Measurements from ENCODE around the gene CD247.

CD247 gene

DNA sequence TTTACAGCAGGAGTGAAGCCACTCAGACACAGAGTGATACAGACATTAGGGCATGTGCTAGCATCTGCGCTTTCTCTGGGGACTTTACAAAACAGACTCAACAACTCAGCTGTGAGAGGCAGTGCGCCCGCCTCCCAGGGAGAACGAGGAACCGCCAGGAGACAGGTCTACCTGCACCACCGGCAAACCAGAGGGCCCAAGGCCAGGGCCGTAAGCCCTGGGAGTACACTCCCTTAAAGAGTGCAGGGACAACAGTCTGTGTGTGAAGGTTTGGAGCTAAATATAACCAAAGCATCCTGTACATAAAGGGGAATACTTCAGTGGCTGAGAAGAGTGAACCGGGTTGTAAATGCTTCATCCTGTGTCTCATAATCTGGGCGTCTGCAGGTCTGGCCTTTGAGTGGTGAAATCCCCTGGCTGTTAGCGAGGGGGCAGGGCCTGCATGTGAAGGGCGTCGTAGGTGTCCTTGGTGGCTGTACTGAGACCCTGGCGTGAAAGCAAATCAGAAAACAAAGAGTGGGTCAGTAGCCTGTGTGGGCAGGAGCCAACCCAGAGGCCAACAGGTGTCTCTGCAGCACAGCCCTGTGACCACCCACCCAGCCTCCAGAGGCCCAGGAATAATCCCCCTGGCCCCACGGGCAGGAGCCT, 86.9 kb downstream of the CD247 start:
- H3K27me3 ChIP-seq (ENCODE audit: control insufficient read depth, insufficient read depth, low read length, poor library complexity, severe bottlenecking), result no peaks in the 10 kb centered on the region
- H3K9me3 ChIP-seq (ENCODE audit: control insufficient read depth, low read length), result no peaks in the 10 kb centered on the region
- peaks cover 17% of the 10 kb centered on the region for H3K4me1 ChIP-seq (ENCODE audit: control insufficient read depth, insufficient read depth, low read length)
- no peak overlapping the region for H3K4me3 ChIP-seq (ENCODE audit: insufficient read depth, low read depth, low read length)
- H3K27ac ChIP-seq (ENCODE audit: insufficient read depth, low read depth, low read length, poor library complexity, severe bottlenecking), result no peak overlapping the region
- H3K36me3 ChIP-seq (ENCODE audit: control insufficient read depth, insufficient read depth, low read length), result no peaks in the 10 kb centered on the region
- 83 to 85% methylated on average over 14 of the region's 14 CpGs for whole genome bisulfite sequencing, 2 experiments

- Histone ChIP-seq H3K36me3 (ENCODE audit: control insufficient read depth, insufficient read depth, low read length) (no peaks in the 10 kb centered on the region), H3K4me3 (ENCODE audit: insufficient read depth, low read depth, low read length) (no peak overlapping the region), H3K4me1 (ENCODE audit: control insufficient read depth, insufficient read depth, low read length) (peaks cover 21% of the 10 kb centered on the region), H3K27ac (ENCODE audit: insufficient read depth, low read depth, low read length, poor library complexity, severe bottlenecking) (no peak overlapping the region), H3K27me3 (ENCODE audit: control insufficient read depth, insufficient read depth, low read length, poor library complexity, severe bottlenecking) (no peaks in the 10 kb centered on the region), H3K9me3 (ENCODE audit: control insufficient read depth, low read length) (no peaks in the 10 kb centered on the region)
- 77 to 78% methylated on average over 10 of the region's 10 CpGs for WGBS, 2 experiments
These were observed 87.5 kb downstream of the CD247 start for GRCh38 chr1:167430849-167431242.

DNA sequence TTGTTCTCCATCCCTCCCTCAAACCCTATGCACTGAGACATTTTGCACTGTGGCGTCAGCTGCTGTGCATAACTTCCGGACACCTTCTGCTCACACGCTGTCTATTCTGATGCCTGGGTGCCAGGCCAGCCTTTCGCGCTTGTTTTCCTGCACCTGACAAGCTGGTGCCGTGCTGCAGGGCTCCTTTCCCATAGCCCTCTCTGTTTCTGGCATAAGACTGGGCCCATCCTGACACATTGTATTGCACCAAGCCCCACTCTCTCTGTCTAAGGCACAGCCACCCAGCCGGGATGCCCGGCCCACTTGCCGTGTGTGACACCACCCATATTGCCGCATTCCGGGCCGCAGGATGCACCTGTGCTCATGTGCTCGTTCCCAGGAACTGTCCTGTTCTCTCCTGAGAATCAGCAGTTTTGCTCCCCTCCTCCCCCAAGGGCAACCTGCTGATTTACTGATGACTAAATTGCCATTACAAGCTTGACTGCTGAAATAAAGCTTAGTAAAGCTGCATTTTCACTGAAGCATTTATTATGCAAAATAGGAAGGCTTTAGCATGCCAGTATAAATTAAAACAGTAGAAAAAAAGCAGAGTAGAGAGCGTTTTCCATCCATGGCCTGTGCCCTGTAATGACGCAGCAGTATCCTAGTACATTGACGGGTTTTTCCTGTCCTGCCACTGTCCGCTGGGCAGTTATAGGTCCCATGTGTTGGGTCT, 88.0 kb downstream of the CD247 start:
- WGBS, 2 experiments, result 61% methylated on average over 17 of the region's 17 CpGs
- Histone ChIP-seq H3K36me3 (ENCODE audit: control insufficient read depth, insufficient read depth, low read length) (no peaks in the 10 kb centered on the region), H3K27ac (ENCODE audit: insufficient read depth, low read depth, low read length, poor library complexity, severe bottlenecking) (no peak overlapping the region), H3K4me3 (ENCODE audit: insufficient read depth, low read depth, low read length) (no peak overlapping the region), H3K4me1 (ENCODE audit: control insufficient read depth, insufficient read depth, low read length) (peaks cover 27% of the 10 kb centered on the region), H3K27me3 (ENCODE audit: control insufficient read depth, insufficient read depth, low read length, poor library complexity, severe bottlenecking) (no peaks in the 10 kb centered on the region), H3K9me3 (ENCODE audit: control insufficient read depth, low read length) (no peaks in the 10 kb centered on the region)

DNA sequence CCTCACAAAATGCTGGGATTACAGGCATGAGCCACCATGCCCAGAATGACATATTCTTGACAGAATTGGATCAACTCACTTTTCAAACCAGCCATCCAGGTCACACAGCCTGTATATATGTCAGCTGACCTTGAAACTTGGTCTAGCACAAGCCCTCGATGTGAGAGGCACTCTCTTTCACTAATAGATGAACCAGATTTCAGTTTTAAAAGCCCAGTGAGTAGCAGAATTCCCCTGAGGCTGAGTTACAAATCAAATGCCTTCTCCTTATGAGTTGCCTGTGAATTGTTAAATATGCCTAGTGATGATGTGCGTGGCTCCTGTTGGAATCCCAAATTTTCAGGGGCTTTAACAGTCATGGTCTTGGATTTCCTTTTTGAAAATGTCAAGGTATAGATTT, 88.7 kb downstream of the CD247 start:
- Histone ChIP-seq H3K4me3 (ENCODE audit: insufficient read depth, low read depth, low read length) (no peak overlapping the region), H3K27ac (ENCODE audit: insufficient read depth, low read depth, low read length, poor library complexity, severe bottlenecking) (no peak overlapping the region), H3K36me3 (ENCODE audit: control insufficient read depth, insufficient read depth, low read length) (no peaks in the 10 kb centered on the region), H3K9me3 (ENCODE audit: control insufficient read depth, low read length) (no peaks in the 10 kb centered on the region), H3K27me3 (ENCODE audit: control insufficient read depth, insufficient read depth, low read length, poor library complexity, severe bottlenecking) (no peaks in the 10 kb centered on the region), H3K4me1 (ENCODE audit: control insufficient read depth, insufficient read depth, low read length) (peaks cover 33% of the 10 kb centered on the region)
- 91 to 92% methylated on average over 2 of the region's 2 CpGs for WGBS, 2 experiments

GRCh38 chr1:167428395-167428794, 89.9 kb downstream of the CD247 start:
- Histone ChIP-seq H3K27me3 (ENCODE audit: control insufficient read depth, insufficient read depth, low read length, poor library complexity, severe bottlenecking) (no peaks in the 10 kb centered on the region), H3K9me3 (ENCODE audit: control insufficient read depth, low read length) (no peaks in the 10 kb centered on the region), H3K4me3 (ENCODE audit: insufficient read depth, low read depth, low read length) (no peak overlapping the region), H3K4me1 (ENCODE audit: control insufficient read depth, insufficient read depth, low read length) (peaks cover 36% of the 10 kb centered on the region), H3K27ac (ENCODE audit: insufficient read depth, low read depth, low read length, poor library complexity, severe bottlenecking) (no peak overlapping the region), H3K36me3 (ENCODE audit: control insufficient read depth, insufficient read depth, low read length) (no peaks in the 10 kb centered on the region)
- WGBS, 2 experiments, result 94 to 95% methylated on average over 2 of the region's 2 CpGs

GRCh38 chr1:167427848-167428247, 90.5 kb downstream of the CD247 start:
- H3K9me3 ChIP-seq (ENCODE audit: control insufficient read depth, low read length), result no peaks in the 10 kb centered on the region
- H3K27ac ChIP-seq (ENCODE audit: insufficient read depth, low read depth, low read length, poor library complexity, severe bottlenecking), result no peak overlapping the region
- H3K4me3 ChIP-seq (ENCODE audit: insufficient read depth, low read depth, low read length), result no peak overlapping the region
- WGBS, 2 experiments, result 91 to 93% methylated on average over 5 of the region's 5 CpGs
- no peaks in the 10 kb centered on the region for H3K27me3 ChIP-seq (ENCODE audit: control insufficient read depth, insufficient read depth, low read length, poor library complexity, severe bottlenecking)
- H3K36me3 ChIP-seq (ENCODE audit: control insufficient read depth, insufficient read depth, low read length), result no peaks in the 10 kb centered on the region
- H3K4me1 ChIP-seq (ENCODE audit: control insufficient read depth, insufficient read depth, low read length), result peaks cover 36% of the 10 kb centered on the region

DNA sequence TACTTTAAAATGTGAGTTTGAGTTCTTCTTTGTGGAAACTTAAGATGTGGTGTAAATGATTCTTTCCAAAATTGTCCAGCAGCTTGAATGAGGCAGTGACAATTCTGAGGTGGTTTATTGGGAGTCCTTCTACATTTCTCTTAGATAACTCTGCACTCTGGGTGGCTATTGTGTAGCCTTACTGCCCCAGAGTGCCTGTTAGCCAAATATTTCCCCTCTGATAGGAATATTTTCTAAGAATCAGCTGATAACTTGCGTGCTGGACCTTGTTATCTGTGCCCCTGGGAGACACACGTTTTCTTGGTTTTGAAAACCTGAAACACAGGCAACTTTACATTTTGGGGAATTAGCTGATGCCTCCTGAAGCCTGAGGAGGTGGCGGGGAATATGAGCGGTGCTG, 91.6 kb downstream of the CD247 start:
- H3K27ac ChIP-seq (ENCODE audit: insufficient read depth, low read depth, low read length, poor library complexity, severe bottlenecking), result no peak overlapping the region
- no peaks in the 10 kb centered on the region for H3K27me3 ChIP-seq (ENCODE audit: control insufficient read depth, insufficient read depth, low read length, poor library complexity, severe bottlenecking)
- H3K9me3 ChIP-seq (ENCODE audit: control insufficient read depth, low read length), result no peaks in the 10 kb centered on the region
- H3K4me3 ChIP-seq (ENCODE audit: insufficient read depth, low read depth, low read length), result no peak overlapping the region
- no peaks in the 10 kb centered on the region for H3K36me3 ChIP-seq (ENCODE audit: control insufficient read depth, insufficient read depth, low read length)
- 86 to 89% methylated on average over 4 of the region's 4 CpGs for WGBS, 2 experiments
- peaks cover 32% of the 10 kb centered on the region for H3K4me1 ChIP-seq (ENCODE audit: control insufficient read depth, insufficient read depth, low read length)

DNA sequence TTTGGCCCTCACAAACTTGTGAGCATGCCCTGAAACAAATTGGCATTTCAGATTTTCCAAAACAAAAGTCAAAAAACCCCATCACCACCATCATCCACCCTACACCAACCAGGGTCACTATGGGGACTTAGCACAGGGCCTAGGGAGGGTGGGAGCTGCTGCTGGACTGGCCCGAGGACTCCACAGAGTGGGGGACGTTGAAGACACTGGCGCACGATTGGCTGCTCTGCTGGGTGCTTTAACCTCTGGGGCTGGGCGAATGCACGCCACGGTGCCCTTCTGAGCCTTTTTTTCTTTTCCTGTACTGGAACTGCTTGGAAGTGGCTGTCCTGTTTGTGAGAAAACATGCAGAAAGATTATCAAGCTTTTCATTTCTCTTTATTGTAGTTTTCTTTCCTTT, 92.8 kb downstream of the CD247 start:
- H3K36me3 ChIP-seq (ENCODE audit: control insufficient read depth, insufficient read depth, low read length), result no peaks in the 10 kb centered on the region
- H3K4me1 ChIP-seq (ENCODE audit: control insufficient read depth, insufficient read depth, low read length), result peaks cover 24% of the 10 kb centered on the region
- WGBS, 2 experiments, result 27 to 32% methylated on average over 7 of the region's 7 CpGs
- H3K27me3 ChIP-seq (ENCODE audit: control insufficient read depth, insufficient read depth, low read length, poor library complexity, severe bottlenecking), result no peaks in the 10 kb centered on the region
- no peaks in the 10 kb centered on the region for H3K9me3 ChIP-seq (ENCODE audit: control insufficient read depth, low read length)
- no peak overlapping the region for H3K27ac ChIP-seq (ENCODE audit: insufficient read depth, low read depth, low read length, poor library complexity, severe bottlenecking)
- no peak overlapping the region for H3K4me3 ChIP-seq (ENCODE audit: insufficient read depth, low read depth, low read length)

DNA sequence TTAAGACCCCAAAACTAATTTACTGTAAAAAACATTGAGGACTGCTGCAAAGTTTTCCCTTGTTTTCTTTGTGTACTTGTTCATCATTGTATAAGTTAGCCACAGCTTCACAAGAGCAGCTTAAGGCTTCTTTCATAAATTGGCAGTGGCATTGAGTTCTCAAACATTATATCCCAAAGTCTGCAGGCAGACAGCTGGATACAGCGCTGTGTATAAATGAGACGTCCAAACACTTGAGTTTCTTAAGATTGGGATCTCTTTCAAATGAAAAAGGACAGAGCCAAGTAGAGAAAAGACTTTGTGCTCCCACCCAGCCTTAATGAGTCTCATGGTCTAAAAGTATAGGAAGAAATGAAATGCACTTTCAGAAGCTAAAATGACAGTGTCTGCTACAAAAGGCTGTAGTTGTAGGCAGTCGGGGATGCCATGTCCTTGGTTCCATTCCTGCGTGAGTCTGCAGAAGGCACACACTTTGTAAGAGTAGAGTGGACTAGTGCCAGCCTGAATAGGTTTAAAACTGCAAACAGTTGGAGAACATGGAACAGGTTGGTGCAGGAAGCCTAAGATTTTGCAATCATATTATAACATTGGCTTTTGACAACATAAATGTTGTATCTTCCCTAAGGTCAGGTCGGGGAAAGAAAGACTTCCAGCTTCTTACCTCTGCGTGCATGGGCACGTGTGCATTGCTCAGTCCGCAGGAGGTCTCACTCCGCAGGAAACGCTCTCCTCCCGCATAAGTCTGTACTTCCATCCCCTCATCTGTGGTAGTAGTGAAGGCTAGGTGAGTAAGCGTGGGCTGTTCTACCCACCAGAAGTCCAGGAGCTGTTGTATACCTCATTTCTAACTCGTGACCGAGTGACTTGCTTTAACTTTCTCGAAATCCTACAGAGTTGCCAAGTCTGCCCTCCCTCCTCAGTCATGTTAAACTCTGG, 94.4 kb downstream of the CD247 start:
- WGBS, 2 experiments, result 79 to 86% methylated on average over 15 of the region's 15 CpGs
- Histone ChIP-seq H3K4me1 (ENCODE audit: control insufficient read depth, insufficient read depth, low read length) (peaks cover 24% of the 10 kb centered on the region), H3K27me3 (ENCODE audit: control insufficient read depth, insufficient read depth, low read length, poor library complexity, severe bottlenecking) (no peaks in the 10 kb centered on the region), H3K36me3 (ENCODE audit: control insufficient read depth, insufficient read depth, low read length) (no peaks in the 10 kb centered on the region), H3K9me3 (ENCODE audit: control insufficient read depth, low read length) (no peaks in the 10 kb centered on the region), H3K4me3 (ENCODE audit: insufficient read depth, low read depth, low read length) (no peak overlapping the region), H3K27ac (ENCODE audit: insufficient read depth, low read depth, low read length, poor library complexity, severe bottlenecking) (no peak overlapping the region)

DNA sequence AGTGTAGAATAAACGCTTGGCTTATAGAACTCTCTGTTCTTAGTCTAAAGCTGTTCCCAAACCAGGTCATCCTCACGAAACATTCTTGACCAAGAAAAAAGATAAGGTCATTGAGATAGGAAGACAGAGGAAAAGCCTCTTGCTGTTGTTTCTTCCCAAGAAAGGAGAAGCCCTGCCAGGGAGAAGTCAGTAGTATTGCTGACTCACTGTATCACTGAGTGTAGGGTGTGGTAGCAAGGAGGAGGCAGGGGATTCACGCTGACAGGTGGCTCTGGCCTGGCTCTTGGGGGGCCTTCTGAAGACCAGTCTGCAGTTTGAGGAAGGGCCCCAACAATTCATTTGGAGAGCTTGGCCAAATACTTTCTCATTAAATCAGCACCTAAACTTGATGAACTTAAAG, 97.8 kb downstream of the CD247 start:
- Histone ChIP-seq H3K4me3 (ENCODE audit: insufficient read depth, low read depth, low read length) (no peak overlapping the region), H3K27ac (ENCODE audit: insufficient read depth, low read depth, low read length, poor library complexity, severe bottlenecking) (no peak overlapping the region), H3K4me1 (ENCODE audit: control insufficient read depth, insufficient read depth, low read length) (peaks cover 28% of the 10 kb centered on the region), H3K9me3 (ENCODE audit: control insufficient read depth, low read length) (no peaks in the 10 kb centered on the region), H3K36me3 (ENCODE audit: control insufficient read depth, insufficient read depth, low read length) (no peaks in the 10 kb centered on the region), H3K27me3 (ENCODE audit: control insufficient read depth, insufficient read depth, low read length, poor library complexity, severe bottlenecking) (no peaks in the 10 kb centered on the region)
- 28 to 50% methylated on average over 2 to 3 of the region's 3 CpGs for WGBS, 2 experiments
